NCI-H774 (cell line): ENCODE measurements around the gene FILIP1L.

Experiments
- DNase-seq: peaks from one replicate; lab custom pipeline; 2025; lab: John Stamatoyannopoulos, UW

FILIP1L gene

GRCh38 chr3:100125161-100125938, 11.0 kb upstream of the FILIP1L start:
- DNase-seq: no peak

GRCh38 chr3:100124201-100124761, 10.0 kb upstream of the FILIP1L start:
- DNase-seq: no peak

GRCh38 chr3:100123112-100123511, 8.8 kb upstream of the FILIP1L start:
- DNase-seq: no peak

- DNase-seq: no peak
Observed at GRCh38 chr3:100122321-100122720, 8.0 kb upstream of the FILIP1L start.

GRCh38 chr3:100120693-100121092, 6.4 kb upstream of the FILIP1L start:
- DNase-seq: no peak

GRCh38 chr3:100120012-100120411, 5.7 kb upstream of the FILIP1L start:
- no peak for DNase-seq

GRCh38 chr3:100117093-100117492, 2.8 kb upstream of the FILIP1L start:
- DNase-seq: no peak

- DNase-seq: no peak
Observed at GRCh38 chr3:100113723-100114412, 433 bp downstream of the FILIP1L start.

- DNase-seq: no peak
Observed at GRCh38 chr3:100111728-100112127, 2.6 kb downstream of the FILIP1L start.

GRCh38 chr3:100110162-100110561, 4.1 kb downstream of the FILIP1L start:
- no peak for DNase-seq

- no peak for DNase-seq
Observed at GRCh38 chr3:100108464-100109079, 5.7 kb downstream of the FILIP1L start.

- DNase-seq: no peak
Observed at GRCh38 chr3:100107221-100107814, 7.0 kb downstream of the FILIP1L start.

GRCh38 chr3:100106531-100107141, 7.7 kb downstream of the FILIP1L start:
- no peak for DNase-seq

- no peak for DNase-seq
Observed at GRCh38 chr3:100106094-100106493, 8.2 kb downstream of the FILIP1L start.

GRCh38 chr3:100105501-100105900, 8.8 kb downstream of the FILIP1L start:
- no peak for DNase-seq

- DNase-seq: no peak
Observed at GRCh38 chr3:100104817-100105413, 9.4 kb downstream of the FILIP1L start.

- no peak for DNase-seq
Observed at GRCh38 chr3:100104442-100104798, 9.9 kb downstream of the FILIP1L start.

- peak; percentile 35 for DNase-seq
Observed at GRCh38 chr3:100103558-100104441, 10.5 kb downstream of the FILIP1L start.

- DNase-seq: no peak
Observed at GRCh38 chr3:100102757-100103156, 11.5 kb downstream of the FILIP1L start.

- DNase-seq: no peak
Observed at GRCh38 chr3:100100425-100100824, 13.9 kb downstream of the FILIP1L start.

- DNase-seq: no peak
Observed at GRCh38 chr3:100099621-100100020, 14.7 kb downstream of the FILIP1L start.
